T-helper 2 cell treated with Interferon-gamma antibody and Interleukin-4, amounts not matched to agents 5 μg/mL and 100 μg/mL, for 36 hours (primary cell): Measurements from ENCODE around the gene SENP6.
"Not testable (repeated sequence)": the region's sequence is repeated elsewhere in the genome, so short reads cannot be mapped to it uniquely, and the experiment has no call there.

Source experiments
- DNase-seq: peaks from one replicate; pipeline ENCODE4 v3.0.0; 2021; ENCODE audit warnings: low spot score
- H3K27ac Mint-ChIP-seq: one replicate; pipeline ENCODE4 v1.8.0; 2021; ENCODE audit warnings: mild to moderate bottlenecking, mixed read lengths
- H3K27me3 Mint-ChIP-seq: one replicate; pipeline ENCODE4 v1.8.0; 2021; ENCODE audit warnings: low read depth, mixed read lengths
- H3K36me3 Mint-ChIP-seq: one replicate; pipeline ENCODE4 v1.8.0; 2021; ENCODE audit warnings: low read depth, mixed read lengths
- H3K4me1 Mint-ChIP-seq: one replicate; pipeline ENCODE4 v1.8.0; 2021; ENCODE audit warnings: low read depth, mixed read lengths
- H3K4me3 Mint-ChIP-seq: one replicate; pipeline ENCODE4 v1.8.0; 2022; ENCODE audit warnings: mild to moderate bottlenecking, moderate library complexity, mixed read lengths
- H3K9me3 Mint-ChIP-seq: one replicate; pipeline ENCODE4 v1.8.0; 2021; ENCODE audit warnings: mixed read lengths

Gene SENP6

DNA sequence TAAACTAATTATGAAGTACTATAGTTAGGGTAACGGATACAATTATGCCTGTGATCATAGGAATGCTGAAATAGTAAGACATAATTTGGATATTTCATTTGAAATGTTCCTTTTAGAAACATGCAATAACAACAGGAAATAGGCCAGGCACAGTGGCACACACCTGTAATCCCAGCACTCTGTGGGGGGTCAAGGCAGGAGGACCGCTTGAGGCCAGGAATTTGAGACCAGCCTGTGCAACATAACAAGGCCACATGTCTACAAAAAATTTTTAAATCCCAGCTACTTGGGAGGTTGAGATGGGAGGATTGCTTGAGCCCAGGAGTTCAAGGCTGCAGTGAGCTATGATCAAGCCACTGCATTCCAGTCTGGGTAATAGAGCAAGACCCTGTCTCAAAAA is 121.7 kb downstream of the SENP6 start:
- Mint-ChIP-seq H3K36me3 (no peaks in the 10 kb centered on the region), H3K9me3 (no peaks in the 10 kb centered on the region), H3K4me1 (no peaks in the 10 kb centered on the region), H3K27ac (no peak overlapping the region), H3K27me3 (no peaks in the 10 kb centered on the region), H3K4me3 (no peak overlapping the region)
- no peak for DNase-seq

DNA sequence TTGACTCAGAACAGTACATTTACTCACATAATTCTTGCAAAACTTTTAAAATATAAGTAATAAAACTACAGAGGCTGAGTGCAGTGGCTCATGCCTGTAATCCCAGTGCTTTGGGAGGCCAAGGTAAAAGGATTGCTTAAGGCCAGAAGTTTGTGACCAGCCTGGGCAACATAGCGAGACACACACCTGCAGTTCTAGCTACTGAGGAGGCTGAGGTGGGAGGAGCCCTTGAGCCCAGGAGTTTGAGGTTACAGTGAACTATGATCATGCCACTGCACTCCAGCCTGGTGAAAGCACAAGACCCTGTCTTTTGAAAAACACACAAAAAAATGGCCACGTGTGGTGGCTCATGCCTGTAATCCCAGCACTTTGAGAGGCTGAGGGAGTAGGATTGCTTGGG is 125.5 kb downstream of the SENP6 start:
- Mint-ChIP-seq H3K36me3 (no peaks in the 10 kb centered on the region), H3K27ac (no peak overlapping the region), H3K9me3 (no peaks in the 10 kb centered on the region), H3K27me3 (peaks cover 3% of the 10 kb centered on the region), H3K4me1 (no peaks in the 10 kb centered on the region), H3K4me3 (no peak overlapping the region)
- no peak for DNase-seq

GRCh38 chr6:75731029-75731428 is 129.3 kb downstream of the SENP6 start:
- H3K27ac Mint-ChIP-seq, H3K36me3 Mint-ChIP-seq, H3K4me1 Mint-ChIP-seq, H3K4me3 Mint-ChIP-seq, H3K27me3 Mint-ChIP-seq, H3K9me3 Mint-ChIP-seq, DNase-seq: not testable (repeated sequence)

DNA sequence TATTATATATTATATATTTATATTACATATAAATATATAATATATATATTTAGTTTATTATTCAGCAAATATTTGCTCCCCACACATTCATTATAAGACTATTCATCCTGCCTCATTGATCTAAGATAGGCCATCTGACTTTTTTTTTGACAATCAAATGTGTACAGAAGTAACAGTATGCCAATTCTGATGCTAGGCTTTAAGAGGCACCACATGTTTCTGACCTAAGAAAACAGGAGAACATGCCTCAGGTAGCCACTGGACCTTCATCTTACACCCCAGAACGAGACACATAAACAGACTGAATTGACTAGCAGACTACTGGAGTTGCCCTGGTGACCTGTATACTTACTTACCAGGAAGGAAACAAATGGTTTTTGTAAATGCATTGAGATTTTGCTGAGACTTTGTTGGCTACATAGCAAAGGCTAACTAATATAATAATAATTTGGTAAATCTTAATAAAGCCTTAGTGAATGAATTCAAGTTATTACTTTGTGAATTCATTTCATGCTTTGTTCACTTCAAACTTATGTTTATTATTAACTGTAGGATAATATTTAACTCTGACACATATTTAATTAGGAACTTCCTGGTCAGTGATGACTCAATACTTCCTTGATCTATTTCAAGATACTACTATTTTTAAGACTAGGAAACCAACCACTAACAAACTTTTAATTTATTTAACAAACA is 134.0 kb downstream of the SENP6 start:
- Mint-ChIP-seq H3K9me3 (no peaks in the 10 kb centered on the region), H3K36me3 (no peaks in the 10 kb centered on the region), H3K27me3 (peaks cover 9% of the 10 kb centered on the region), H3K4me1 (no peaks in the 10 kb centered on the region), H3K4me3 (no peak overlapping the region), H3K27ac (no peak overlapping the region)
- DNase-seq = no peak

GRCh38 chr6:75743971-75744370 is 142.3 kb downstream of the SENP6 start:
- no peaks in the 10 kb centered on the region for H3K9me3 Mint-ChIP-seq
- H3K4me1 Mint-ChIP-seq = peaks cover 5% of the 10 kb centered on the region
- H3K27me3 Mint-ChIP-seq = peaks cover 38% of the 10 kb centered on the region
- DNase-seq = no peak
- no peak overlapping the region for H3K4me3 Mint-ChIP-seq
- H3K27ac Mint-ChIP-seq = no peak overlapping the region
- H3K36me3 Mint-ChIP-seq = no peaks in the 10 kb centered on the region

DNA sequence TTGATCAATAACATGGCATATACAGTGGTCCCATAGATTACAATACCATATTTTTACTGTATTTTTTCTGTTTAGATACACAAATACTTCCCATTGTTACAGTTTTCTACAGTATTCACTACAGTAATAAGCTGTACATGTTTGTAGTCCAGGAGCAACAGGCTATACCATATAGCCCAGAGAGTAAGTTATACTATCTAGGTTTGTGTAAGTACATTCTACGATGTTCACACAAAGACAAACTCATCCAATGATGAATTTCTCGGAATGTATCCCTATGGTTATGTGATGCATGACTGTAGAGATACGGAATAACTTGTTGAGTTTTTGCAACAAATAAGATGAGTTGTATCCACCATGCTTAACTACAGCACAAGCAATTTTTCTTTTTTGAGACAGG is 143.7 kb downstream of the SENP6 start:
- Mint-ChIP-seq H3K27me3 (peaks cover 46% of the 10 kb centered on the region), H3K36me3 (no peaks in the 10 kb centered on the region), H3K4me1 (peaks cover 7% of the 10 kb centered on the region), H3K4me3 (no peak overlapping the region), H3K9me3 (no peaks in the 10 kb centered on the region), H3K27ac (no peak overlapping the region)
- DNase-seq = no peak

DNA sequence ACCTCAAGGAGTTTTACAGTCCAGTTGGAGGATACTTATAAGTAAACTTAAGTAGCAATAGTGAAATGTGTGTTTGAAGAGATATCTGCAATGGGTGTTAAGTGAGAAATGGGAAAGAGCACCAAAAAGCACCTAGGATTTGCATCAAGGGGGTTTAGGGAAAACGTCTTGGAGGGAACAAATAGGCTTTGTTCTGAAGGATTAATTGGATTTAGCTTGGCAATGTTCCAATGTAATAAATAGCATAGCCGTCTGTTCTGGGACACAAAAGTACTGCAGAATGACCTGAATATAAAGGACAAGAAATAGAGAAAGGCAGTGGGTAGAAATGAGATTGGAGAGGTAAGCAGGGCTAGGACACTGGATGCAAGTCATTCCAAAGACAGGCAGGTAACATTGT is 144.5 kb downstream of the SENP6 start:
- Mint-ChIP-seq H3K4me3 (no peak overlapping the region), H3K27me3 (peaks cover 54% of the 10 kb centered on the region), H3K36me3 (no peaks in the 10 kb centered on the region), H3K9me3 (no peaks in the 10 kb centered on the region), H3K4me1 (peaks cover 7% of the 10 kb centered on the region), H3K27ac (no peak overlapping the region)
- no peak for DNase-seq

- no peak for DNase-seq
- H3K27ac Mint-ChIP-seq = no peak overlapping the region
- peaks cover 7% of the 10 kb centered on the region for H3K4me1 Mint-ChIP-seq
- no peaks in the 10 kb centered on the region for H3K9me3 Mint-ChIP-seq
- H3K36me3 Mint-ChIP-seq = no peaks in the 10 kb centered on the region
- H3K4me3 Mint-ChIP-seq = no peak overlapping the region
- H3K27me3 Mint-ChIP-seq = peaks cover 59% of the 10 kb centered on the region
Observed at GRCh38 chr6:75747152-75747992, 145.7 kb downstream of the SENP6 start.

GRCh38 chr6:75748003-75748742 is 146.5 kb downstream of the SENP6 start:
- H3K4me3 Mint-ChIP-seq = peak overlapping the region; percentile 81
- peaks cover 59% of the 10 kb centered on the region for H3K27me3 Mint-ChIP-seq
- peaks cover 7% of the 10 kb centered on the region for H3K4me1 Mint-ChIP-seq
- no peak overlapping the region for H3K27ac Mint-ChIP-seq
- no peaks in the 10 kb centered on the region for H3K36me3 Mint-ChIP-seq
- DNase-seq = no peak
- no peaks in the 10 kb centered on the region for H3K9me3 Mint-ChIP-seq

- peak; percentile 20 for DNase-seq
- H3K27ac Mint-ChIP-seq = no peak within 1 kb of the TSS
- no peaks in the 10 kb centered on the region for H3K36me3 Mint-ChIP-seq
- peaks cover 7% of the 10 kb centered on the region for H3K4me1 Mint-ChIP-seq
- no peaks in the 10 kb centered on the region for H3K9me3 Mint-ChIP-seq
- H3K4me3 Mint-ChIP-seq = peak within 1 kb of the TSS; percentile 86
- H3K27me3 Mint-ChIP-seq = peaks cover 59% of the 10 kb centered on the region
Observed at GRCh38 chr6:75748743-75749538, 147.3 kb downstream of the SENP6 start, which contains the start of gene MYO6. TSS of gene MYO6 (plus strand) at chr6:75749239. CDS start at chr6:75817548, 68,309 bp downstream.

DNA sequence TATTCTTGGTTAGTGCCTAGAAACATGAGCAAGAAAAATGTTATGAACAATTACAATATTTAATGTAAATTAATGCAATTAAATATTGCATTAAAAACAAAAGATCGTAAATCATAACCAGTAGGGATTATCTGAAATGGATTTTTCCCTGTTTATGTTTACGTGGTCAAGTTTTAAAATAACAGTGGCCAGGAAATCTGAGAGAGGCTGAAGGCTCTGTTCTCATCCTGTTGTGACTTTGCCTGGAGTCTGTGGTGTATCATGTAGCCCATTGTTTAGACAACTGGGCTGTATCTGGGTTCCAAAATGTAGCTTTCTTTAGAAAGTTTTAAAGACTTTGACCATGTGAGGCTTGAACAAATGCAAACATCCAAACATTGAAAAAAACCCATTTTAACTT is 149.8 kb downstream of the SENP6 start:
- Mint-ChIP-seq H3K27me3 (peaks cover 46% of the 10 kb centered on the region), H3K9me3 (no peaks in the 10 kb centered on the region), H3K4me3 (no peak overlapping the region), H3K36me3 (no peaks in the 10 kb centered on the region), H3K4me1 (peaks cover 7% of the 10 kb centered on the region), H3K27ac (no peak overlapping the region)
- no peak for DNase-seq

DNA sequence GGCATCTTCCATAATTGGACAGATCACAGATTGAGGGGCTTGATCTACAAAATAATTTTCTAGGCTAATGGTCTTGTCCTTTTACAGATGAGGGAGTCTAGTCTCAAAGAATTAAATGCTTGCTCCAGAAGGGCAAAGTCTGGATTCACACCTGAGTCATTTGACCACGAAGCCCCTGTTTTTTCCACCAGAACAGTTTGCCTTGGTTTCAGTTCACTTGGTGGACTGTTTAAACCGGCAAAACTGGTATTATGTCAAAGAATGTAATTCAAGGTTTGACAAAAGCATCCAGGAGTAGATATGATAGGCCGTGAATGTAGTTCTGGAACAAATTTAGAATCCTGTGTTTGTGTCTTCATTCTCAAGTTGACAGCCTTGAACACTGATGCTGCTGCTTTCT is 150.7 kb downstream of the SENP6 start:
- Mint-ChIP-seq H3K9me3 (no peaks in the 10 kb centered on the region), H3K27ac (no peak overlapping the region), H3K4me3 (no peak overlapping the region), H3K36me3 (no peaks in the 10 kb centered on the region), H3K27me3 (peaks cover 39% of the 10 kb centered on the region), H3K4me1 (peaks cover 7% of the 10 kb centered on the region)
- no peak for DNase-seq

GRCh38 chr6:75755704-75756103 is 154.0 kb downstream of the SENP6 start:
- Mint-ChIP-seq H3K36me3 (no peaks in the 10 kb centered on the region), H3K4me3 (no peak overlapping the region), H3K27me3 (peaks cover 22% of the 10 kb centered on the region), H3K4me1 (no peaks in the 10 kb centered on the region), H3K9me3 (no peaks in the 10 kb centered on the region), H3K27ac (no peak overlapping the region)
- no peak for DNase-seq
